Muscle layer of duodenum (tissue), 2 donors: ENCODE data around the gene DHX8.
"Not testable (repeated sequence)": the region's sequence is repeated elsewhere in the genome, so short reads cannot be mapped to it uniquely, and the experiment has no call there.

Experiments used
- H3K27ac ChIP-seq: one replicate; pipeline ENCODE4 v1.7.0; 2013; ENCODE audit warnings: mild to moderate bottlenecking, low read length
- H3K27me3 ChIP-seq: one replicate; pipeline ENCODE4 v1.7.0; 2013; ENCODE audit warnings: low read depth, mild to moderate bottlenecking, control low read depth, low read length
- H3K36me3 ChIP-seq, 2 donors: one replicate each; pipeline ENCODE4 v1.7.0; 2013; ENCODE audit warnings: low read length in 2 of 2, control low read depth in 1 of 2, mild to moderate bottlenecking in 1 of 2; ENCODE audit not compliant: insufficient read depth in 2 of 2, control insufficient read depth in 1 of 2
- H3K4me1 ChIP-seq, 2 donors: one replicate each; pipeline ENCODE4 v1.7.0; 2013; ENCODE audit warnings: low read length in 2 of 2, mild to moderate bottlenecking in 2 of 2, control low read depth in 1 of 2, moderate library complexity in 1 of 2; ENCODE audit not compliant: insufficient read depth in 2 of 2, control insufficient read depth in 1 of 2
- H3K4me3 ChIP-seq, 2 donors: one replicate each; pipeline ENCODE4 v1.7.0; 2013; ENCODE audit warnings: low read length in 2 of 2, low read depth in 1 of 2, mild to moderate bottlenecking in 1 of 2
- H3K9me3 ChIP-seq, 2 donors: one replicate each; pipeline ENCODE4 v1.7.0; 2013; ENCODE audit warnings: low read length in 2 of 2, control low read depth in 1 of 2, mild to moderate bottlenecking in 1 of 2; ENCODE audit not compliant: control insufficient read depth in 1 of 2
- donor health status: healthy.

The DHX8 gene

GRCh38 chr17:43449470-43450248 is 34.1 kb upstream of the DHX8 start:
- Histone ChIP-seq H3K36me3 (no peaks in the 10 kb centered on the region), H3K27ac (no peak overlapping the region), H3K9me3 (no peaks in the 10 kb centered on the region), H3K4me3 (no peak overlapping the region), H3K27me3 (no peaks in the 10 kb centered on the region), H3K4me1 (no peaks in the 10 kb centered on the region)

- H3K4me3 ChIP-seq, H3K27ac ChIP-seq, H3K27me3 ChIP-seq, H3K9me3 ChIP-seq, H3K36me3 ChIP-seq, H3K4me1 ChIP-seq: not testable (repeated sequence)
Measured at GRCh38 chr17:43450791-43451190, 33.0 kb upstream of the DHX8 start.

GRCh38 chr17:43451741-43452140 is 32.0 kb upstream of the DHX8 start:
- H3K27ac ChIP-seq, H3K27me3 ChIP-seq, H3K4me1 ChIP-seq, H3K4me3 ChIP-seq, H3K9me3 ChIP-seq, H3K36me3 ChIP-seq: not testable (repeated sequence)

- H3K27ac ChIP-seq = no peak overlapping the region
- no peaks in the 10 kb centered on the region for H3K27me3 ChIP-seq
- no peaks in the 10 kb centered on the region for H3K36me3 ChIP-seq
- H3K4me3 ChIP-seq = no peak overlapping the region
- peaks cover 0 to 6% of the 10 kb centered on the region in 2 donors for H3K4me1 ChIP-seq
- H3K9me3 ChIP-seq = no peaks in the 10 kb centered on the region
Measured at GRCh38 chr17:43453331-43453812, 30.4 kb upstream of the DHX8 start.

- Histone ChIP-seq H3K4me3 (no peak overlapping the region), H3K27me3 (no peaks in the 10 kb centered on the region), H3K27ac (no peak overlapping the region)
Measured at GRCh38 chr17:43454868-43455267, 28.9 kb upstream of the DHX8 start.

GRCh38 chr17:43456029-43456428 is 27.7 kb upstream of the DHX8 start:
- H3K36me3 ChIP-seq = no peaks in the 10 kb centered on the region
- no peaks in the 10 kb centered on the region for H3K9me3 ChIP-seq
- peaks cover 0 to 6% of the 10 kb centered on the region in 2 donors for H3K4me1 ChIP-seq
- no peak overlapping the region for H3K4me3 ChIP-seq
- H3K27ac ChIP-seq = no peak overlapping the region
- no peaks in the 10 kb centered on the region for H3K27me3 ChIP-seq

More at GRCh38 chr17:43454868-43455267, 28.9 kb upstream of the DHX8 start:
- Histone ChIP-seq H3K9me3 (no peaks in the 10 kb centered on the region), H3K36me3 (no peaks in the 10 kb centered on the region), H3K4me1 (peaks cover 0 to 6% of the 10 kb centered on the region in 2 donors)

- Histone ChIP-seq H3K27me3 (no peaks in the 10 kb centered on the region), H3K36me3 (no peaks in the 10 kb centered on the region), H3K4me1 (peaks cover 0 to 6% of the 10 kb centered on the region in 2 donors), H3K27ac (no peak overlapping the region), H3K9me3 (no peaks in the 10 kb centered on the region), H3K4me3 (no peak overlapping the region)
Measured at GRCh38 chr17:43456661-43457361, 27.0 kb upstream of the DHX8 start.

GRCh38 chr17:43457362-43457692 is 26.4 kb upstream of the DHX8 start:
- Histone ChIP-seq H3K27ac (no peak overlapping the region), H3K36me3 (no peaks in the 10 kb centered on the region), H3K4me1 (peaks cover 0 to 6% of the 10 kb centered on the region in 2 donors), H3K4me3 (no peak overlapping the region), H3K9me3 (no peaks in the 10 kb centered on the region), H3K27me3 (no peaks in the 10 kb centered on the region)

GRCh38 chr17:43459878-43460277 is 23.9 kb upstream of the DHX8 start:
- not testable (repeated sequence) for H3K36me3 ChIP-seq, H3K4me3 ChIP-seq

GRCh38 chr17:43461185-43461584 is 22.6 kb upstream of the DHX8 start:
- Histone ChIP-seq H3K27me3 (no peaks in the 10 kb centered on the region), H3K4me3 (no peak overlapping the region), H3K27ac (no peak overlapping the region), H3K36me3 (no peaks in the 10 kb centered on the region), H3K9me3 (no peaks in the 10 kb centered on the region), H3K4me1 (peaks cover 0 to 6% of the 10 kb centered on the region in 2 donors)

More at GRCh38 chr17:43459878-43460277, 23.9 kb upstream of the DHX8 start:
- H3K27me3 ChIP-seq, H3K4me1 ChIP-seq, H3K27ac ChIP-seq, H3K9me3 ChIP-seq: not testable (repeated sequence)

GRCh38 chr17:43462569-43462968 is 21.2 kb upstream of the DHX8 start:
- not testable (repeated sequence) for H3K4me3 ChIP-seq, H3K27ac ChIP-seq, H3K36me3 ChIP-seq, H3K27me3 ChIP-seq, H3K9me3 ChIP-seq, H3K4me1 ChIP-seq
